Right forelimb (tissue), 1 donor: ENCODE measurements around the gene MAP7D2.

Experiments used
- DNase-seq: peaks from one replicate; pipeline ENCODE4 v3.0.0-alpha.2; 2018

Gene MAP7D2

DNA sequence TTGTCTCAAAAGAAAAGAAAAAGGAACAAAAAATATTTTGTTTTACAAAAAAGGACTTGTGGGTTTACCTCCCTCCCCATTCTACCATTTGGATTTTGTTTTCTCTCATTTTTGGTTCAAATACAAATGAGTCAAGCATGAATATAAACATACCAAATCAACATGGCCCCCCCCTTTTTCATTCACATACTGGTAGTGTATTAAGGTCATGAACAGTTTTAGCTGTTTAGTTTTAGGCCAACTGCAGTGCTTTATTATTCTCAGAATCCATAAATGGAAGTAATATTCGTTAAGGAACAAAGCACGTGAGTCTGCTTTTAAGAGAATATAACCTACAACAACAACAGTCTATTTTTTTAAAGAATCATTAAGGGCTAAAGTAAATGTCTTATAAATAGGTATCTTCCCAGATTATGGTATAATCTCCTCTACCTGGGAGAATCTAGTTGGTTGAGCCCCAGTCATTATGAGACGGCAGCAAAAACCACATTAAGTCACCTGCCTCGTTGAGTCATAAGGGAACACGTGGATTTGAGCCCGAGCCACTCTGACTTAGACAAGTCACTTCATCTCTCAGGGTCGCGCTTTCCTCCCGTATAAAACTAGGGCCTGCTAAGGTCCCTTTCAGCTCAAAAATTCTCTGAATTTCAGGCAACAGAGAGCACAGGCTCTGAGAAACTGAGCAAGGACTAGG lies 152.5 kb downstream of the MAP7D2 start:
- DNase-seq = no peak

DNA sequence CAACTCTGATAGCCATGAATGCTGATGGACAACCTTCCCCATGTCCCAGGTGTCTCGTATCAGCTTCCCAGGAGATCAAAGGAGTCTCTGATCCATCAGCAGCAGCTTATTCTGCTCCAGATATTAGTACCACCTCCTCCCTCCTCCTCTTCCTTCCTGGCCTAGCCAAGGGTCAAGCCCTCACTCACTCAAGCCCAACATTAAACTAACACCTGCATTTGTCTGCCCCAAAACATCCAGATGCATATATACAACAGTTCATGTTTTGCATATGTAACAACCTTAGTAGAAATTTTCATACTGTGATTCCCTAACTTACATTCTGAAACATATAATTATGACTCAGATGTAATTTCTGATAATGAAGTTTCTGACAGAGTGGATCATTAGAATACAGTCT lies 155.8 kb downstream of the MAP7D2 start:
- no peak for DNase-seq

DNA sequence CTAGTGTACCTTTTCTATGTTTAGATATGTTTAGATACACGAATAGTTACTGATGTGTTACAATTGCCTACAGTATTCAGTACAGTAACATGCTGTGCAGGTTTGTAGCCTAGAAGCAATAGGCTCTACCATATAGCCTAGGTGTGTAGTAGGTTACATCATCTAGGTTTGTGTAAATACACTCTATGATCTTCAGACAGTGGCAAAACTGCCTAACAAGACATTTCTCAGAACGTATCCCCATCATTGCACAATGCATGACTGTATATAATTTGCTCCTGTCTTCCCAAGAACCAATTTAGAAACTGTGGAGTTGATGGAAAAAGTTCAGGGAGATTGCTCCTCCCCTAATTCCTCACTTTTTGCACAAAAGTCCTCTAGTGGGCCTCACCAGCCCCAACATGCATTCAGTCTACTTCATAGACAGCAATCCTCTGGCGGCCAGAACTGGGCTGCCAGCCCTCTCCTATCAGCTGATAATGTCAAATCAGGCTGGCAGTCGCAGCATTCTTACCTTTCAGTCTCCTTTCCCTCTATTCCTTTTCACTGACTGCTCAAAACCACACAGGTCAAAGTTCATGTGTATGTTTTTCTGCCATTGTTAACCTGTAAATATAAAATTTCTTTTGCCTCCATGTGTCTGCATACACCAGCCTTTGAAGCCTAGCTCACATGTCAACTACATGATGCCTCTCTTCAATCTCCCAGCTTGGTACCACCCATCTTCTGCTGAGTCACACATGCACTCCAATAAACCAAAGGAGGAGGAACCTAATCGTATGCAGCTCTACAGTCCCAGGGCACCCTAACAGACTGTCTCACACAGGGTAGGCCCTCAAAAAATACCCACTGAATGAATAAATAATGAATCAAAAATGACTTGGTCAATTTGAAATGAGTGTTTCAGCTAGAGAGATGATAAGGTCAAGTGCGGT lies 157.9 kb downstream of the MAP7D2 start:
- no peak for DNase-seq

- no peak for DNase-seq
Observed at GRCh38 chrX:19956923-19957322, 159.8 kb downstream of the MAP7D2 start.
